Activated T-cell treated with anti-CD3 and anti-CD28 coated beads, Interleukin-2, amount 50 U/mL, for 24 hours (primary cell): ENCODE data around the gene MCOLN3.
A peak's percentile ranks its signal among the peaks of the same experiment; 100 is the strongest.
"Not testable (repeated sequence)": the region's sequence is repeated elsewhere in the genome, so short reads cannot be mapped to it uniquely, and the experiment has no call there.

ENCODE experiments used
- DNase-seq: peaks from one replicate; pipeline ENCODE4 v3.0.0-alpha.2; 2020
- H3K27ac Mint-ChIP-seq: 2 replicates; pipeline ENCODE4 v1.8.0; 2020; ENCODE audit warnings: mild to moderate bottlenecking, mixed read lengths
- H3K27me3 Mint-ChIP-seq: 2 replicates; pipeline ENCODE4 v1.8.0; 2020; ENCODE audit warnings: mixed read lengths
- H3K36me3 Mint-ChIP-seq: 2 replicates; pipeline ENCODE4 v1.8.0; 2020; ENCODE audit warnings: low read depth, mixed read lengths
- H3K4me1 Mint-ChIP-seq: 2 replicates; pipeline ENCODE4 v1.8.0; 2020; ENCODE audit warnings: low read depth, mixed read lengths
- H3K4me3 Mint-ChIP-seq: 2 replicates; pipeline ENCODE4 v1.8.0; 2020; ENCODE audit warnings: mild to moderate bottlenecking, moderate library complexity, mixed read lengths
- H3K9me3 Mint-ChIP-seq: 2 replicates; pipeline ENCODE4 v1.8.0; 2020; ENCODE audit warnings: mixed read lengths

The MCOLN3 gene

DNA sequence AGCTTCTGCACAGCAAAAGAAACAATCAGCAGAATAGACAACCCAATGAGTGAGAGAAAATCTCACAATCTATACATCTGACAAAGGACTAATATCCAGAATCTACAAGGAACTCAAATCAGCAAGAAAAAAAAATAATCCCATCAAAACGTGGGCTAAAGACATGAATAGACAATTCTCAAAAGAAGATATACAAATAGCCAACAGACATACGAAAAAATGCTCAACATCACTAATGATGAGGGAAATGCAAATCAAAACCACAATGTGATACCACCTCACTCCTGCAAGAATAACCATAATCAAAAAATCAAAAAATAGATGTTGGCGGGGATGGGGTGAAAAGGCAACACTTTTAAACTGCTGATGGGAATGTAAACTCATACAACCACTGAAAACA lies 61.7 kb downstream of the MCOLN3 start:
- not testable (repeated sequence) for DNase-seq, H3K27me3 Mint-ChIP-seq, H3K9me3 Mint-ChIP-seq, H3K4me3 Mint-ChIP-seq, H3K27ac Mint-ChIP-seq
- H3K36me3 Mint-ChIP-seq: peaks cover 47% of the 10 kb centered on the region
- H3K4me1 Mint-ChIP-seq: peaks cover 32% of the 10 kb centered on the region

DNA sequence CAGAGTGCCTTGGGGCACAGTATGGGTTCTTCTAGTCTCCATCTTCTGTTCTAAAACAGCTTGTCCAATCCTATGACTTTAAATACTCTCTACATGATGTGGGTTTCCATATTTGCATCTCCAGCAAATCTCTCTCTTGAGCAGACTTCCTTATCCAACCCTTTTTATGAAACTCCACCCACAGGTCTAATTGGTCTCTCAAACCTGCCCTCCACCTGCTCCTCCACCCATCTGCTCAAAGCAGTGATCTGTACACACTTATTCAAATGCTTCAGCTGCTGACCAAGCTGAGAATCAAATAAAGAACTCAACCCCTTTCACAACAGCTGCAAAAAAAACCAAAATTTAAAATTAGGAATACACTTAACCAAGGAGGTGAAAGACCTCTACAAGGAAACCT lies 62.9 kb downstream of the MCOLN3 start:
- Mint-ChIP-seq H3K27me3 (peaks cover 4% of the 10 kb centered on the region), H3K4me3 (no peak overlapping the region), H3K9me3 (no peaks in the 10 kb centered on the region), H3K4me1 (peaks cover 31% of the 10 kb centered on the region), H3K36me3 (peaks cover 53% of the 10 kb centered on the region), H3K27ac (no peak overlapping the region)
- no peak for DNase-seq

DNA sequence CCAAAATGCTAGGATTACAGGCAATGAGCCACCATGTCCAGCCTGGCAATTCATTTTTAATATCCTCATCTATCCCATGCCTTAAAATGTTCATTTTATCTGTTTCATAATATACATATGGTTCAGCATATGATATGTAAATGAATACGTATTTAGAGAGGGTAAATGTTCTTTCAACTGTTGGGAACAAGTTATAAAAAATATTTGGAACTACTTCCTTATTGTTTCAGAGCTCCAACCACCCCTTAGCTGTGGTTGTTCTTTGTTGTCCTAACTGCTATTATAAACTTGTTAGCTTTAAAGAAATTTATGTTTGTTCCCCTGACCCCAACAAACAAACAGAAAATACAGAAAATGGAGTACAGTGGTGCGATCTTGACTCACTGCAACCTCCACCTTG lies 65.9 kb downstream of the MCOLN3 start:
- peaks cover 42% of the 10 kb centered on the region for H3K4me1 Mint-ChIP-seq
- no peaks in the 10 kb centered on the region for H3K9me3 Mint-ChIP-seq
- no peak for DNase-seq
- H3K4me3 Mint-ChIP-seq: no peak overlapping the region
- H3K27me3 Mint-ChIP-seq: peaks cover 4% of the 10 kb centered on the region
- H3K27ac Mint-ChIP-seq: no peak overlapping the region
- H3K36me3 Mint-ChIP-seq: peaks cover 70% of the 10 kb centered on the region

DNA sequence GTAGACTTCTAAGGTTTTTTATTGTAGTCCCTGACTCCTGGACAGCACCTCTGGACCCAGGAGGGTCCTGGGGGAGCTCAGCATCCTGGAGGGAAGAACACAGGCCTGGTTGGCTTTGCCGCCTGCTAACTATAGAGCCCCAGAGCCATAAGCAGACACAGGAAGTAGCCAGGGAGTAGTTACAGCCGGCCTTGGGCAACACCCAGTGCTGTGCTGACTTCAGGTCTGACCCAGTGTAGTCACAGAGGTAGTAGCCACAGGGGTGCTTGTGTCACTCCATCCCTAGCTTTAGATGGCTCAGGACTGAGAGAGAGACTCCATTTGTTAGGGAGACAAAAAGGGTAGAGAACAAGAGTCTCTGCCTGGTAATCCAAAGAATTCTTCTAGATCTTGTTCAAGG lies 73.3 kb downstream of the MCOLN3 start:
- no peak for DNase-seq
- H3K4me3 Mint-ChIP-seq: no peak overlapping the region
- H3K9me3 Mint-ChIP-seq: no peaks in the 10 kb centered on the region
- H3K4me1 Mint-ChIP-seq: peaks cover 67% of the 10 kb centered on the region
- peaks cover 40% of the 10 kb centered on the region for H3K36me3 Mint-ChIP-seq
- no peaks in the 10 kb centered on the region for H3K27me3 Mint-ChIP-seq
- peak overlapping the region; percentile 66 for H3K27ac Mint-ChIP-seq

DNA sequence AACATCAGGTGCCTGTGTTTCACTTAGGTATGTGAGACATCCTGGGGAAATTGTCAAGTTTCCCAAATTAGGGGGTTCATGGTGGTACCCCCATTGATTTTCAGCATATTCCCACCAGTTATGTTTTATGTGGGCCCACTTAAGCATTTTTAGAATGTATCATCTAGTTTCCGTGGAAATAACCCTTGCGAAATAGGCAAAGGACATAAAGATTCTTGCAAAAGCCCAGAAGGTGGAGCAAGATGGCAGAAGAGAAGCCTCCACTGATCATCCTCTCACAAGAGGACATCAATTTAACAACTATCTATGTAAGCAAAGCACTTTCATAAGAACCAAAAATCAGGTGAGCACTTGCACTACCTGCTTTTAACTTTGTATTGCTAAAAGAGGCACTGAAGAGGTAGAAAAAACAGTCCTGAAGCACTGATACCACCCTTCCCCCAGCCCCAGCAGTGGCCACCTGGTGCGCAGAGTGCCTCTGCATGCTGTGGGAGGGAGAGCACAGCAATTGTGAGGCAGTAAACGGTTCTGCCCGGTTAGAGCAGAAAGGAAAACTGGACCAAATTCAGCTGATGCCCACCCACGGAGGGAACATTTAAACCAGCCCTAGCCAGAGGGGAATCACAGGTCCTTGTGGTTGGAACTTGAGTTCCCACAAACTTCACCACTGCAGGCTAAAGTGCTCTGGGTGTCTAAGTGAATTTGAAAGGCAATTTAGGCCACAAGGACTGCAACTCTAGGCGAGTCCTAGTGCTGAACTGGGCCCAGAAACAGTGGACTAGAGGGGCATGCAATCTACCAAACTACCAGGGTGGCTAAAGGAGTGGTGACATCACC lies 74.6 kb downstream of the MCOLN3 start:
- no peak for DNase-seq
- H3K4me3 Mint-ChIP-seq: peak overlapping the region; percentile 9
- no peaks in the 10 kb centered on the region for H3K27me3 Mint-ChIP-seq
- no peaks in the 10 kb centered on the region for H3K9me3 Mint-ChIP-seq
- H3K36me3 Mint-ChIP-seq: peaks cover 35% of the 10 kb centered on the region
- peak overlapping the region; percentile 66 for H3K27ac Mint-ChIP-seq
- H3K4me1 Mint-ChIP-seq: peaks cover 65% of the 10 kb centered on the region

DNA sequence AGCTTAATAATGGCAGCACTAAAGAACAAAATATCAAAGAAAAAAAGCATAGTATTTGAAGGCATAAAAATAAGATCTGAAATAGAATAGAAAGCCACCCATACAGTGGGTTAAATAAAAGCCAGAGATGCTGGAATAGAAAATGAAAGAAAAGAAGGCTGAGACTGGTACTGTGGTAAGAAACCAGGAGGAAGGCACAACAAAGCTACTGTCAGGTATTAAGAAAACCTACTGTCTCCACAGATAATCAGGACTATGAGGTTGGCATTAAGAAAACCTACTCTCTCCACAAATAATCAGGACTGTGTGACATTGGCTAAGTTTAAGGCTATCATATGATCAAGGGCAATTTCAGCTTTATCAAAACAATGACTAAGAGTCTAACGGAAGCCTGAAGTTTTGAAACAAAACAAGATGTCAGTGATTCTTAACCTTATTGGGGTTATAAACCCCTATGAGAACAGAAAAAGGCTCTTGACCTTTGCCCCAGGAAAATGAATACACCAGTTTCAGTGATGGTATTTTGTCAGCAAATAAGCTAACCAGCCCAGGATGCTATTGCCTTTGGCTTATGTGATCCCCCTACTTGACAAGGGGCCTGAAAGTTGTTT lies 75.8 kb downstream of the MCOLN3 start:
- no peaks in the 10 kb centered on the region for H3K9me3 Mint-ChIP-seq
- H3K27me3 Mint-ChIP-seq: no peaks in the 10 kb centered on the region
- peaks cover 62% of the 10 kb centered on the region for H3K4me1 Mint-ChIP-seq
- no peak for DNase-seq
- H3K36me3 Mint-ChIP-seq: peaks cover 37% of the 10 kb centered on the region
- peak overlapping the region; percentile 76 for H3K27ac Mint-ChIP-seq
- peak overlapping the region; percentile 18 for H3K4me3 Mint-ChIP-seq

DNA sequence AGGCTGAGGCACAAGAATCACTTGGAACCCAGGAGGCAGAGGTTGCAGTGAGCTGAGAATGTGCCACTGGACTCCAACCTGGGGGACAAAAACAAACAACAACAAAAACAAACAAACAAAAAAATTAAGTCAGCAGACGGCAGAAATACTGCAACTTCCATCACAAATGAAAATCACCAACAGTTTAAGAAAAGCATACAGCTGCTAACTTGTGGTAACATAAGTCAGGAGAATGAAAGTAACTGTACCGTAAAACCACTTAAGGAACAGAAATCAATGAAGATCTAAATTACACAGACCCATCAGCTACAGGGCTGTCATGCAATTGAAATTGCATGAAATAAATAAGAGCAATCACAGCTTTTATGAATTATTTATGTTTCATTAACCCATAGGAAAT lies 76.3 kb downstream of the MCOLN3 start:
- no peak for DNase-seq

DNA sequence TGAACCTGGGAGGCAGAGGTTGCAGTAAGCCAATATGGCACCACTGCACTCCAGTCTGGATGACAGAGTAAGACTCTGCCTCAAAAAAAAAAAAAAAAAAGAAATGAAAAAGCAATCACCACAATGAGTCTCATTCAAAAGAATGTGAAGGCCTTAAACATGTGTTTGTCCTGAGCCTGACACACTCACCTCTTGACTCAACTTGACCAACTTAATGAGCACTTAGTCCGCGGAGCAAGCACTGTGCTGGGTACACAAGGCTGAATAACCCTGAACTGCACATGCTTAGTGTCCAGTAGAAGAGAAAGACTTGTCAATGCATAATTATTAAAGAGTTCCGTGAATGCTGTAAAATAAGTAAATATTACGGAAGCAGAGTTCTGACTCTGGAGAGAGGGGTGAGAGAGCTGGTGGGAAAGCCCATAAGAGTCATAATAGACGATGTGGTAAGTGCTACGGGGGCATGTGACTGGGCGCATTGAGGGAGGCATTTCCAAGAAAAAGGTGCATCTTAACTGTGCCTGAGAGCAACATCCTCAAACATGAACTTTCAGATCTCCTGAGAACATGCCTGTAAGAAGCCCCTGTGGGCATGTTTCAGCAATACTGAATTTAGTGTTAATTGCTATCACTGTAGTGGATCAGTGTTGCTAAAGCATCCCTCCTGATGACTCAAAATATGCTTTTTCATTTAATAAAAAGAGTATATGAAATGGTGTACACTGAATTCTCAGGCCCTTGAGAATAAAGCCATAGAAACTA lies 78.6 kb downstream of the MCOLN3 start:
- peaks cover 50% of the 10 kb centered on the region for H3K4me1 Mint-ChIP-seq
- H3K9me3 Mint-ChIP-seq: no peaks in the 10 kb centered on the region
- H3K27ac Mint-ChIP-seq: peak overlapping the region; percentile 95
- no peak for DNase-seq
- H3K36me3 Mint-ChIP-seq: peaks cover 45% of the 10 kb centered on the region
- H3K27me3 Mint-ChIP-seq: no peaks in the 10 kb centered on the region
- no peak overlapping the region for H3K4me3 Mint-ChIP-seq

More for the DNA sequence above, 76.3 kb downstream of the MCOLN3 start:
- peaks cover 62% of the 10 kb centered on the region for H3K4me1 Mint-ChIP-seq
- H3K27ac Mint-ChIP-seq: peak overlapping the region; percentile 76
- H3K36me3 Mint-ChIP-seq: peaks cover 37% of the 10 kb centered on the region
- H3K4me3 Mint-ChIP-seq: no peak overlapping the region
- no peaks in the 10 kb centered on the region for H3K27me3 Mint-ChIP-seq
- H3K9me3 Mint-ChIP-seq: no peaks in the 10 kb centered on the region

DNA sequence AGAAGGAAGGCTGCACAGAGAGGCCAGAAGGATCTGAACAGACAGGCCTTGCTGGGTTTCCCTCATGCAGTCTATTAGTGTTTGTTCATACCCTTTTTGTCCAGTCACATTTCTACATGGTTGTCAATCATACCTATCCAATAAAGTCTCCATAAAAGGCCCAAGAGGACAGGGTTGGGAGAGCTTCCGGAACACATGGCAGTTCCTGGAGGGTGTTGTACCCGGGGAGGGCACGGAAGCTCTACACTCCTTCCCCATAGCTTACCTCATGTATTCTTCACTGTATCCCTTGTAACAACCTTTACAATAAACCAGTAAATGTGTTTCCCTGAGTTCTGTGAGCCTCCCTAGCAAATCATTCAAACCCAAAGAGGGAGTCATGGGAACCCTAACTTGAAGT lies 79.4 kb downstream of the MCOLN3 start:
- Mint-ChIP-seq H3K27ac (peak overlapping the region; percentile 95), H3K27me3 (no peaks in the 10 kb centered on the region), H3K4me3 (no peak overlapping the region), H3K36me3 (peaks cover 48% of the 10 kb centered on the region), H3K4me1 (peaks cover 43% of the 10 kb centered on the region), H3K9me3 (no peaks in the 10 kb centered on the region)
- no peak for DNase-seq

DNA sequence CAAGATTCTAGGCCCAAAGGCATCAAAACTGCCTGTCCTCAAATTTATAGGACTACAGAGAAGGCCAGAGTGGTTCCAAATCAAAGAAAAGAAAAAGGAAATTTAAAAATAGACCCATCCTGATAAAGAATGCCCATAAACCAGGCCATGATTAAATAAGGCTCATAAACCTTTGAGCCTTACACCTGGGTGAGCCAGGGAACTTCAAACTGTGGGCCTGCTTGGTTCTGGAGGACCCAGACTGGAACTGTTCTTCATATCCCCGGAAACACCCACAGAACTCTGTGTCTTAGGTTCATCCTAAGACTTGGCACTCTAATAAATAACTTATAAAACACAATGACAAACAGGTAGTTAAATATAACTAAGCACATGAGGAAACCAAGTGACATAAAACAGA lies 80.2 kb downstream of the MCOLN3 start:
- peaks cover 35% of the 10 kb centered on the region for H3K4me1 Mint-ChIP-seq
- H3K27me3 Mint-ChIP-seq: no peaks in the 10 kb centered on the region
- H3K4me3 Mint-ChIP-seq: no peak overlapping the region
- H3K27ac Mint-ChIP-seq: no peak overlapping the region
- no peak for DNase-seq
- H3K9me3 Mint-ChIP-seq: no peaks in the 10 kb centered on the region
- peaks cover 51% of the 10 kb centered on the region for H3K36me3 Mint-ChIP-seq
